HG02588 (cell line): ENCODE data around the gene CCDC197.
A peak's percentile ranks its signal among the peaks of the same experiment; 100 is the strongest.

Experiments
- ATAC-seq: cut with Tn5 transposase; IDR thresholded peaks from one replicate; pipeline ENCODE4 v1.9.1; 2021; ENCODE audit warnings: mild to moderate bottlenecking, moderate library complexity; ENCODE audit not compliant: unreplicated experiment

CCDC197 gene

GRCh38 chr14:94021416-94022157 is 24.5 kb downstream of the CCDC197 start:
- no peak for ATAC-seq

DNA sequence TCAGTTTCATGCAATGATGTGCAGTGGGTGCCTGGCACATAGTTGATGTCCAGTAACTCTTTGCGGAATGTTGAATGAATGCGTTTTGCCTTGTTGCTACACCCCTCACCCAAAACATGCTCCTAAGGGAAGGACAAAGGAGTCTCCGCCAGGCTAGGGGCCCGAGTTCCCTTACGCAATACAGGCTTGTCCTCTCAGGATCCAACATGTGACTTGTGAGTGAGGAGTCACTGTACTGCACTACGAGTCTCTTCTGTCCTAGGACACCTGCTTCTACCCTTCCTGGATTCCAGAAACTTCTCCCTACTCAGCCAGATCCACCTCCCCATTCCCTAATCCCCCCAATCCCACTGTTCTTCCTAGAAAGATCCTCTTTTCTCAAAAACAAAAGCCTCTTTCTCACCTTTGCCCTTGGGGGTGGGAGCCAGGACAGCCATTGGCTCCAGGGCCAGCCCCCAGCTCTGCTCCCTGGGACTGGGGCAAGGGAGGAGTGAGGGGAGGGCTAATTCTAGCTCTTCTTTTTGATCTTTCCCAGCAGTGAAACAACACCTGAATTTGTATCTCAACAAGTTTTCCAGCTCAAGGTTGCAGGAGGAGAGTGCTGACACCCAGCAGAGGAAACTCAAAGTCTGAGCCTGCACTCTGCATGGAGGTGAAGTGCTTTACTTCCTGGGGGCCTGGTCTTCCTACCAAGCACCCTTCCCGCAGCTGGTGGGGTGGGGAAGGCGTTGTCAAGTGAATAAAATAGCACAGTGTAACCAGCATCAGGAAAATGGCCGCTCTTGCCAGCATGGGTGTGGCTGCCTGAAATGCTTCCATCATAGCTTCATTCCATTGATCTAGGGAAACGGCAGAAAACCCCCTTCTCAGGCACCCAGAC is 25.7 kb downstream of the CCDC197 start:
- ATAC-seq = no peak

DNA sequence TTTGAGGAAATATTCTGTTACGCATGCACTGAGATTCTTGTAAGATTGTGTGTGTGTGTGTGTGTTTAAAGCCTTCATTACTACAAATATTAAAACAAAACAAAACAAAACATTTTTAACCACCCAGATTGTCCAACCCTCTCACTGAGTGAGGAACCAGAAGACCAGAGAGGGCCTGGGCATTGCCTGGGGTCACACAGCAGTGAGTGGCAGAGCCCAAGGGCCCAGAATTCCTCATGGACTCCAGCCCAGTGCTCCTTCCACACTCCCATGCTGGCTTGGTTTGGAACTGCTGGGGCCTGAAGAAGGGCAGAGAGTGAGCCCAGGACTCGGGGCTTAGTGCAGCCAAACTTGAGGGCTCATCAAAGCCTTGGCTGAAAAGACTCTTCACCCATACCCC is 27.4 kb downstream of the CCDC197 start:
- ATAC-seq = no peak

GRCh38 chr14:94025720-94026119 is 28.6 kb downstream of the CCDC197 start:
- ATAC-seq = no peak

DNA sequence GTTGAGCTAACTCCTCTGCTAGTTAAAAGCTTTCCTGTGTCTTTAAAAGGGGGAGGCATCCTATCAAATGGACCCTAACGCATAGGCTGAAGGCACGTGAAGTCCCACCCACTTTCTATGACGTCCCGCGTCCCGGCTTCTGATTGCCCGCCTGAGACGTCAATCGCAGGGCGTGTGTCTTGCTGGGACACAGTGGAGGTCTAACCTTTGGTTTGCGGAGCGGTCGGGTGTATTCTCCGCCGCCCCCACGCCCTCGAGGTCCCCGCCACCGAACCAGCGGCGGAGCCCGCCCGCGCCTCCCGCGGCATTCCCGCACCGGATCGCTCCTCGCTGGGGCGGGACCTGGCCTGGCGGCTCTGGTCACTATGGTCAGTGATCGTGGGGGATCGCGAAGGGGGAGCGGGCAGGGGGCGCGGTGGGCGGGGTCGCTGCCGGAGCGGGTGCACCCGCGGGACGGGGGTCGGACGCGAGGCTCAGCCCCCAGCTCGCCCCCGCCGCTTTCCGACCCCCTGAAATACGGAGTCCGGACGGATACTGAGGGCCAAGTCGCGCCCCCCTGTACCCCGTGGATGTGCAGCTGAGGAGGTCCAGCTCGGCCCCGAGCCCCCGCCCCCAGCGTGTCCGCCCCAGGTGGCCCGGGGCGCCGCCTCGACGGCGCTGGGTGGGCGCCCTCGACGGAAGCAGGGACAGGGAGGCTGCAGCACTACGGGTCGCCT is 29.2 kb downstream of the CCDC197 start, which contains the start of gene OTUB2:
TSS of gene OTUB2 (plus strand) at position 168 of the 716 bp plus-strand sequence. CDS start at position 366, 198 bp downstream.
- peak; percentile 98 for ATAC-seq

DNA sequence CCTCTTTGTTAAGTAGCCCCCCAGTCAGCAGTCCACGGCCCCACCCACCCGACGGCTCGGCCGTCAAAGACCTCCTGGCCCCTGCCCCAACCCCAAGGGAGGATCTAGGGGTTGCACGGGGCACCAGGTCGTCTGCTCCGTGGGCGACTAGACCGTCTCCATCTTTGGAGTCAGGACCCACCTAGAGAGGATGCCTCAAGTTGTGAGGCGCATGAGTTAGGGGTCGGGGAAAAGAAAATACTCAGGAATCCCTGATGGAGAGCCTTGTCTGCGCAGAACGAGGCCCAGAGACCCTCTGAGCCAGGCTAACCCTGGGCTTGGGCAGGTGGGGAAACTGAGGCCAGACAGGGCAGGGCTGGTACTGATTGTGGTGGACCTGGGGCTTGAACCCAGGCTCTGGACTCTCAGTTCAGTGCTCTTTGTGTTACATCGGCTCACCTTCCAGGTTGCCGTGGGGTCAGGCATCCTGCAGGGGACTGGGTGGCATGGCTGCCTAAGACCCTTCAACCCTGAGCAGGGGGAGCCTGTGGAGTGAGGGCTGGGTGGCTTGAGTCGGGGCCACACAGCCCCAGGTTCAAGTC is 29.9 kb downstream of the CCDC197 start:
- no peak for ATAC-seq

GRCh38 chr14:94027566-94028449 is 30.7 kb downstream of the CCDC197 start:
- no peak for ATAC-seq

DNA sequence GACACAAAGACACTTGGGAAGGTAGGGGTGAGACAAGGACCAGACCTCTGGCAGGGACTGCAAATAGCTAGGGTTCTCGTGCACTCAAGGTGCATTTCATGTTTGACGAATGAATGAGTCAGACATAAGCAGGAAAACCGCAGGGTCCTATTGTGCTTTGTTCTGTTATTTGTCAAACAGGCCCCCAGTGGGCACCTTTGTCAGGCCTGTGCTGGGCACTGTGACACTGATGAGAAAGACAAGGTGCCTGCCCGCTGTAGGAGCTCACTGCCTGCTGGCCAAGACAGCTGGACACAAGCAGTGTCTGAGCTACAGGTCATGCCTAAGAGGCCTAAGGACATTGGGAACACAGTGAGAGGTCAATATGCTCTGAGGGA is 31.3 kb downstream of the CCDC197 start:
- no peak for ATAC-seq

DNA sequence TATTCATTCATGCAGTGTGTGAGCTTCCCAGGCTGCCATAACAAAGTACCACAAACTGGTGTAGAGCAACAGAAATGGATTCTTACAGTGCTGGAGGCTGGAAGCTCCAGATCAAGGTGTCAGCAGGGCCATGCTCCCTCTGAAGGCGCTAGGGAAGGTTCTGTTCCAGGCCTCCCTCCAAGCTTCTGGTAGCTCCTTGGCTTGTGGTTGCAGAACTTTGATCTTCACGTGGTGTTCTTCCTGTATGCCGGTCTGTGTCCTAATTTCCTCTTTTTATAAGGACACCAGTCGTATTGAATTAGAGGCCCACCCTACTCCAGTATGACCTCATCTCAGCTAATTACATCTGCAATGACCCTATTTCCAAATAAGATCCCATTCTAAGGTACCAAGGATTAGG is 32.2 kb downstream of the CCDC197 start:
- no peak for ATAC-seq

DNA sequence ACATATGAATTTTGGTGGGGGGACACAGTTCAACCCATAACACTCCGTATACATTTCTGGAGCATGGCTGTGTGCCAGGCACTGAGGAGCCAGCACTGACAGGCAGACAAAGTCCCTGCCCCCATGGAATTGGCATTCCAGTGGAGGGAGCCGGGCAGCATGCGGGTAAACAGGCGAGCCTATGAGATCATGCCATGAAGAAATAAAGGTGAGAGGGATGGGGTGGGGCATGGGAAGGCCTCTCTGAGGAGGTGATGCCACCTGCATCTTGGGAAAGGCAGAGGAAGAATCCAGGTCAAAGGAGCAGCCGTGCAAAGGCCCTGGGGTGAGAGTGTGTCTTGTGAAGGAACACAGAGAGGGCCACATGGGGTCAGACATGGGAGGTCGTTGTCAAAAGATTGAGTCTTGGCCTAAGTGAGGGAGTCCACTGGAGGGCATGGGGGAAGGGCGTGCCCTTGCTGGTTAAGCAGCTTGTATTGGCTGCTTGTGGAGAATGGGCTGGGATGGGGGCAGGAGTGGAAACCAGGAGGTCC is 32.6 kb downstream of the CCDC197 start:
- ATAC-seq = no peak

GRCh38 chr14:94030571-94030970 is 33.5 kb downstream of the CCDC197 start:
- ATAC-seq = no peak

GRCh38 chr14:94031161-94031882 is 34.2 kb downstream of the CCDC197 start:
- no peak for ATAC-seq

GRCh38 chr14:94031883-94032279 is 34.8 kb downstream of the CCDC197 start:
- no peak for ATAC-seq

DNA sequence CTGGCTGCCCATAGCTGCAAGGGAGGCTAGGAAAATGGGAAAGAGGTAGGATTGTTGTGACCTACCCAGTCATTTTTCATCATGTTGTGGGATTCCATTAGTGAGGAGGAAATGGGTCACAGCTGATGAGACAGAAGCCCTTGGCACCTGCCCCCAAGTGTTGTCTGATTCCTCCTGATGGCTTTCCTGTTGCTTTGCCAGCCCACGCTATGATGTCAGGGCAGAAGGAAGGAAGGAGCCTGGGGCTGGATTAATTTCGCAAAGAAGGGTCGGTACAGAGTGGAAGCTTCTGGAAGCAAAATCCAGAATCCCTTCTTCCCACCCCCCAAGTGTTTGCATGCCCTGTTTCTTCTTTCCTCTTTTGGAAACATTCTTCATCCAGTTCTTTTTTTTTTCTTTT is 37.8 kb downstream of the CCDC197 start:
- ATAC-seq = no peak

DNA sequence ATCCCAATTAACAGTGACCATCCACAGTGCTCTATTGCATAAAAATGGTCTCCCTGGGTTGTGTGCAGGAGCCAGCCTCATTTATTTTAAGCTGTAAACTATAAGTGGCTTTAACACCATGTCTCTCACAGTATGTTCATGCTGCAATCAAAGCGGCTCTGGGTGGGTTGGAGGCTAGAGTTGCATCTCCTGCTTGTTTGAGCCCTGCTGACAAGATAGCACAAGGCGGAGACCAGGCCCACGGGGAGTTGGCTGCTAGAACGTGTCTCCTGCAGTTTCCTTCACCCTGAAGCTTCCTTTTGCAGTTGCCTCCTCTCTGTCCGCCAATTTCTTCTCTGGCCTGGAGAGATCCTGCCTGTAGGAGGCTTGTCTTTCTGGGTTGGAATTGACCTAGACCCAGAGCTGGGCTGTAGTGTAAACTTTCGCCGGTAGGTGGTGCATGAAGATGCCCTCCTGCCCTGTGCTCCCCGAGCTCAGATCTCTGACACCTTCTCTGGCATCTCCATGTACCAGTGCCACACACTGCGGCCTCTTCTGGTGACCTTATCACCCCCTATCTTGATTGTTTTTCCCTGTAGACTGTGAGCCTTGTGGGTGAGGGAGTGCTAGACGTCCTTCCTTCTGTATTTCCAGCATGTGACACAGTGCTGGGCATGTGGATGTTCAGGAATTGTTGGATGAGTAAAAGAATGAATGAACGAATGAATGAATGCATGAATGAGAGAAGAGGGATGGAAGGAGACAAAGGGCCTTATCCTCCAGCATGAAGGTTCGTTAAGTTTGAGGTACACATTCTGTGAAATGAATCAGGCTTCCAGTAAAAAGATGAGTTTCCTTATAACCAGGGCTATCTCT is 39.4 kb downstream of the CCDC197 start:
- peak; percentile 80 for ATAC-seq

- ATAC-seq = no peak
Observed at GRCh38 chr14:94037954-94038353, 40.9 kb downstream of the CCDC197 start.

GRCh38 chr14:94038510-94038909 is 41.4 kb downstream of the CCDC197 start:
- no peak for ATAC-seq

DNA sequence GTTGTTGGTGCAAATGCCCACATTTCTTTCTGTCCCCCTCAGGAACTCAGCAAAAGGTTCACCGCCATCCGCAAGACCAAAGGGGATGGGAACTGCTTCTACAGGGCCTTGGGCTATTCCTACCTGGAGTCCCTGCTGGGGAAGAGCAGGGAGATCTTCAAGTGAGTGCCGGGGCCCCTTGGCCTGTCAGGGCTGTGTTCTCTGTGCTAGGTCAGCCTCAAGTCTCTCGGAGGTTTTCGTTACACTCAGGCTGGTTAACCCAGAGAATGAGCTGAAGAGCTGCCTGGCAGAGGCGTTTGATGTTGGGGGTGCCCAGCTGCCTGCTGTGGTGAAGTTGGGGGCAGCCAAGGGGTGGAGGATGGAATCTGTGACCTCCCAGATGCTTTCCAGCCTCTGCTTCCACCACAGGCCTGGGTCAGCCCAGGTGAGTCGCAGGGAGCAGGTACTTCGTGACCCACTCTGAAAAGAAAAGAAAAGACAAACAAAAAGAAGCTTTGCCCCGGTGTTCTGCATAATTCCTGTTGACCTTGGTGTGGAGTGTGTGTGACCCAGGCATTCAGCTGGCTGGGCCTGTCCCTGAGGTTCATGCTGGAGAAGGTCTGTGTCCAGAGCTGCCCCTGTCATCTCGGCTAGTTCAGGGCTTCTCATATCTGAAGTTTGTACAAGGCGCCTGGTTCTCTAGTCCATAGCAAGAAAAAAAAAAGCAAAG is 42.0 kb downstream of the CCDC197 start:
- ATAC-seq = no peak
